KMS-11 (cell line): ENCODE data around the gene PPP4R3B.
A peak's percentile ranks its signal among the peaks of the same experiment; 100 is the strongest.

Experiments used
- H2AFZ ChIP-seq: fragments of 200-600 bp; sonication (generic); 2 replicates; pipeline ENCODE4 v1.6.1; 2016; ENCODE audit warnings: antibody characterized with exemption, mixed run types, low read depth
- H3K27ac ChIP-seq: fragments of 200-600 bp; sonication (generic); 2 replicates; pipeline ENCODE4 v1.6.1; 2016; ENCODE audit warnings: mild to moderate bottlenecking, mixed run types
- H3K27me3 ChIP-seq: fragments of 200-600 bp; sonication (generic); 2 replicates; pipeline ENCODE4 v1.6.1; 2017; ENCODE audit warnings: mild to moderate bottlenecking, low read depth, mixed run types, moderate library complexity; ENCODE audit not compliant: insufficient read depth
- H3K36me3 ChIP-seq: fragments of 200-600 bp; sonication (generic); 2 replicates; pipeline ENCODE4 v1.6.1; 2017; ENCODE audit warnings: mild to moderate bottlenecking, mixed run types; ENCODE audit not compliant: insufficient read depth
- H3K4me1 ChIP-seq: fragments of 200-600 bp; sonication (generic); 2 replicates; pipeline ENCODE4 v1.6.1; 2016; ENCODE audit warnings: mild to moderate bottlenecking, low read depth, mixed run types; ENCODE audit not compliant: poor library complexity, severe bottlenecking
- H3K4me2 ChIP-seq: fragments of 200-600 bp; sonication (generic); 2 replicates; pipeline ENCODE4 v1.7.0; 2016; ENCODE audit warnings: mild to moderate bottlenecking, mixed run types
- H3K4me3 ChIP-seq: fragments of 200-600 bp; sonication (generic); IDR thresholded peaks from 2 replicates; pipeline ENCODE4 v1.6.1; 2017; ENCODE audit warnings: low read depth, low read length, mixed read lengths; ENCODE audit not compliant: insufficient read depth
- H3K79me2 ChIP-seq: fragments of 200-600 bp; sonication (generic); 2 replicates; pipeline ENCODE4 v1.6.1; 2016; ENCODE audit warnings: low read depth, mixed run types; ENCODE audit not compliant: insufficient read depth
- H3K9ac ChIP-seq: fragments of 200-600 bp; sonication (generic); 2 replicates; pipeline ENCODE4 v1.6.1; 2016; ENCODE audit warnings: mild to moderate bottlenecking, mixed run types
- H4K20me1 ChIP-seq: fragments of 200-600 bp; sonication (generic); 2 replicates; pipeline ENCODE4 v1.6.1; 2016; ENCODE audit warnings: mild to moderate bottlenecking, mixed run types; ENCODE audit not compliant: insufficient read depth
- TF ChIP-seq, protein P1 (sequence below): fragments of 200-600 bp; sonication (generic); conservative IDR thresholded peaks from 2 replicates; pipeline ENCODE4 v1.6.1; 2017; ENCODE audit warnings: low read depth, mild to moderate bottlenecking, antibody characterized with exemption, low read length, moderate library complexity, mixed read lengths

Gene PPP4R3B

DNA sequence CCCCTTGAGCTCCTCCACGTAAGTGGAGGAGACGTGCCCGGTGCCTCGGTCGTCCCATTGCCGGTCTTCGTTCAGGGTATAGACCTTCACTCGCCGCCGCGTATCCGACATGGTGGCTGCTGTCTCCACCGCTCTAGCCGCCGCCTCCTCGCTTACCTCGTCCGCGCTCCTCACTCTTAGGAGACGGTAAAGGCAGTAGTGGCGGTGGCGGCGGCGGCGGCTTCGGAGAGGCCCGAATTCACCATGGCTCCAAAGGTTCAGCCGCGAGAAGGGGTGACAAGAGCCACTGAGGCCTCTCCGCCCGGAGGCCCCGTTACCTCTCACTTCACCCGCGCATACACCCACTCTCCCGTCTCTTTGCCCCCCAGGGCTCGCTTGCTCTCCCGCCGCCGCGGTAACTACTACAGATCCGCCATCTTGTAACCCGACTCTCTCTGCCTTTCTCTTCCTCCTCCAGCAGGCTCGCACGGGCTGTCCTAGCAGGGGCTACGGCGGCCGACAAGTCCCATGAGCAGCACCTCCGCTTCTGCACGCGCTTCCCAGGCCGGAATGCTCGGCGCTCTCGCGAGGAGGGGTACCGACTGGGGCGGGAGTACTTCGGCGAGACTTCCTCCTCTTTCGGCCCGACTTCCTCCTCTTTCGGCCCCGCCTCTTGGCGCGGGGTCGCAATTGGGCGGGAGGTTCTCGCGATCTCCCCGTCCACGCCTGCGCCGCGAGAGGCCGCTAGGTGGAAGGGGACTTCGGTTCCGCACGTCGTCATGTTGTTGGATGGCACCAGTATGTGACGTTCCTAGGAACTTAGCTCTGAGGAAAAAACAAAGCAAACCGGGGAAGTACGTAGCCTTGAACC, at the start of gene PPP4R3B:
TSS of gene PPP4R3B (minus strand) at position 448 of the 850 bp plus-strand sequence. CDS start at position 111, 337 bp downstream.
- H3K4me1 ChIP-seq: peaks cover 33% of the 10 kb centered on the region
- no peaks in the 10 kb centered on the region for H3K27me3 ChIP-seq
- peaks cover 8% of the 10 kb centered on the region; the same call in 1 of the 2 replicates for H3K36me3 ChIP-seq
- peak within 1 kb of the TSS; percentile 97 for H3K4me3 ChIP-seq
- H3K79me2 ChIP-seq: peaks cover 80% of the 10 kb centered on the region
- peak within 1 kb of the TSS; percentile 99 for H3K9ac ChIP-seq
- H2AFZ ChIP-seq: peak within 1 kb of the TSS; percentile 57
- TF ChIP-seq, protein P1, sequence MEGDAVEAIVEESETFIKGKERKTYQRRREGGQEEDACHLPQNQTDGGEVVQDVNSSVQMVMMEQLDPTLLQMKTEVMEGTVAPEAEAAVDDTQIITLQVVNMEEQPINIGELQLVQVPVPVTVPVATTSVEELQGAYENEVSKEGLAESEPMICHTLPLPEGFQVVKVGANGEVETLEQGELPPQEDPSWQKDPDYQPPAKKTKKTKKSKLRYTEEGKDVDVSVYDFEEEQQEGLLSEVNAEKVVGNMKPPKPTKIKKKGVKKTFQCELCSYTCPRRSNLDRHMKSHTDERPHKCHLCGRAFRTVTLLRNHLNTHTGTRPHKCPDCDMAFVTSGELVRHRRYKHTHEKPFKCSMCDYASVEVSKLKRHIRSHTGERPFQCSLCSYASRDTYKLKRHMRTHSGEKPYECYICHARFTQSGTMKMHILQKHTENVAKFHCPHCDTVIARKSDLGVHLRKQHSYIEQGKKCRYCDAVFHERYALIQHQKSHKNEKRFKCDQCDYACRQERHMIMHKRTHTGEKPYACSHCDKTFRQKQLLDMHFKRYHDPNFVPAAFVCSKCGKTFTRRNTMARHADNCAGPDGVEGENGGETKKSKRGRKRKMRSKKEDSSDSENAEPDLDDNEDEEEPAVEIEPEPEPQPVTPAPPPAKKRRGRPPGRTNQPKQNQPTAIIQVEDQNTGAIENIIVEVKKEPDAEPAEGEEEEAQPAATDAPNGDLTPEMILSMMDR: peak; percentile 47; the same call in 1 of the 2 replicates
- no peaks in the 10 kb centered on the region for H4K20me1 ChIP-seq
- H3K4me2 ChIP-seq: peak within 1 kb of the TSS; percentile 96
- peak within 1 kb of the TSS; percentile 95 for H3K27ac ChIP-seq

- TF ChIP-seq, protein P1: no peak
- Histone ChIP-seq H3K79me2 (no peaks in the 10 kb centered on the region), H3K4me1 (no peaks in the 10 kb centered on the region), H3K9ac (no peak overlapping the region), H2AFZ (no peak overlapping the region), H3K4me2 (no peak overlapping the region), H3K27ac (no peak overlapping the region), H4K20me1 (no peaks in the 10 kb centered on the region), H3K36me3 (peaks cover 12% of the 10 kb centered on the region; the same call in 1 of the 2 replicates), H3K4me3 (no peak overlapping the region), H3K27me3 (no peaks in the 10 kb centered on the region)
Observed at GRCh38 chr2:55653255-55653654, 35.8 kb upstream of the PPP4R3B start.

- TF ChIP-seq, protein P1: no peak
- Histone ChIP-seq H3K4me2 (no peak overlapping the region), H2AFZ (no peak overlapping the region), H3K27ac (no peak overlapping the region), H3K4me3 (no peak overlapping the region), H3K27me3 (no peaks in the 10 kb centered on the region), H3K36me3 (peaks cover 17% of the 10 kb centered on the region; the same call in 1 of the 2 replicates), H3K79me2 (no peaks in the 10 kb centered on the region), H3K9ac (no peak overlapping the region), H3K4me1 (no peaks in the 10 kb centered on the region), H4K20me1 (no peaks in the 10 kb centered on the region)
Observed at GRCh38 chr2:55649211-55649610, 31.8 kb upstream of the PPP4R3B start.

- Histone ChIP-seq H3K79me2 (no peaks in the 10 kb centered on the region), H3K4me3 (no peak overlapping the region), H4K20me1 (no peaks in the 10 kb centered on the region), H2AFZ (no peak overlapping the region), H3K4me2 (no peak overlapping the region), H3K27ac (no peak overlapping the region), H3K27me3 (no peaks in the 10 kb centered on the region), H3K36me3 (peaks cover 13% of the 10 kb centered on the region; the same call in 1 of the 2 replicates), H3K4me1 (no peaks in the 10 kb centered on the region), H3K9ac (no peak overlapping the region)
- TF ChIP-seq, protein P1: no peak
Observed at GRCh38 chr2:55636831-55637230, 19.4 kb upstream of the PPP4R3B start.
